Endothelial cell of umbilical vein (primary cell): ENCODE data around the gene IRF2.

ENCODE experiments used
- CTCF ChIP-seq, 2 donors: IDR thresholded peaks; 1 replicate in 1 of 2; 2 replicates in 1 of 2; pipeline ENCODE4 v1.5.1; 2011; ENCODE audit warnings: low read length in 2 of 2, mild to moderate bottlenecking in 2 of 2, moderate library complexity in 2 of 2, control low read depth in 1 of 2, inconsistent platforms in 1 of 2, low read depth in 1 of 2; ENCODE audit not compliant: insufficient read depth in 1 of 2; ENCODE audit errors: extremely low read depth in 1 of 2
- POLR2A ChIP-seq: IDR thresholded peaks from 2 replicates; pipeline ENCODE4 v1.6.1; 2012; ENCODE audit warnings: low read depth, mild to moderate bottlenecking, control low read depth, low read length
- POLR2AphosphoS5 ChIP-seq: IDR thresholded peaks from 2 replicates; pipeline ENCODE4 v1.6.1; 2012; ENCODE audit warnings: low read depth, mild to moderate bottlenecking, control low read depth, low read length, moderate library complexity; ENCODE audit not compliant: insufficient read depth

- TF ChIP-seq CTCF (IDR thresholded peaks at IDR 0.05; ENCODE audit: extremely low read depth in 1 of 2, insufficient read depth in 1 of 2, low read depth in 1 of 2, low read length in 2 of 2), result no peak
- no peak for TF ChIP-seq POLR2AphosphoS5
- TF ChIP-seq POLR2A, result no peak
Measured at GRCh38 chr4:184503869-184504300, 29.5 kb upstream of the IRF2 start.
